Endothelial cell of umbilical vein (primary cell): ENCODE data around the gene C2CD4B.

Experiments
- EZH2 ChIP-seq: IDR thresholded peaks from 2 replicates; pipeline ENCODE4 v1.6.1; 2012; ENCODE audit warnings: borderline replicate concordance, low read depth, mild to moderate bottlenecking, moderate library complexity, low read length, inconsistent platforms; ENCODE audit not compliant: severe bottlenecking
- FOS ChIP-seq: IDR thresholded peaks from 2 replicates; pipeline ENCODE4 v1.6.1; 2011; ENCODE audit warnings: mild to moderate bottlenecking, low read length, moderate library complexity, borderline replicate concordance; ENCODE audit not compliant: insufficient read depth
- GATA2 ChIP-seq: IDR thresholded peaks from 2 replicates; pipeline ENCODE4 v1.7.0; 2011; ENCODE audit warnings: low read depth, mild to moderate bottlenecking, moderate library complexity, mixed read lengths, low read length; ENCODE audit not compliant: insufficient read length, insufficient read depth
- JUN ChIP-seq: IDR thresholded peaks from 2 replicates; pipeline ENCODE4 v1.6.1; 2011; ENCODE audit warnings: borderline replicate concordance, low read depth; ENCODE audit not compliant: insufficient read length, insufficient read depth
- MYC ChIP-seq: IDR thresholded peaks from one replicate; pipeline ENCODE4 v1.6.1; 2011; ENCODE audit warnings: mild to moderate bottlenecking, low read depth, low read length
- POLR2A ChIP-seq: IDR thresholded peaks from 2 replicates; pipeline ENCODE4 v1.6.1; 2012; ENCODE audit warnings: low read depth, mild to moderate bottlenecking, control low read depth, low read length
- POLR2AphosphoS5 ChIP-seq: IDR thresholded peaks from 2 replicates; pipeline ENCODE4 v1.6.1; 2012; ENCODE audit warnings: low read depth, mild to moderate bottlenecking, control low read depth, low read length, moderate library complexity; ENCODE audit not compliant: insufficient read depth
- TF ChIP-seq, protein P1 (sequence below), 2 donors: IDR thresholded peaks; 1 replicate in 1 of 2; 2 replicates in 1 of 2; pipeline ENCODE4 v1.5.1; 2011; ENCODE audit warnings: low read length in 2 of 2, mild to moderate bottlenecking in 2 of 2, moderate library complexity in 2 of 2, control low read depth in 1 of 2, inconsistent platforms in 1 of 2, low read depth in 1 of 2; ENCODE audit not compliant: insufficient read depth in 1 of 2; ENCODE audit errors: extremely low read depth in 1 of 2
- TF ChIP-seq, protein P2 (sequence below): IDR thresholded peaks from 2 replicates; pipeline ENCODE4 v1.6.1; 2011; ENCODE audit not compliant: insufficient read depth, insufficient read length

DNA sequence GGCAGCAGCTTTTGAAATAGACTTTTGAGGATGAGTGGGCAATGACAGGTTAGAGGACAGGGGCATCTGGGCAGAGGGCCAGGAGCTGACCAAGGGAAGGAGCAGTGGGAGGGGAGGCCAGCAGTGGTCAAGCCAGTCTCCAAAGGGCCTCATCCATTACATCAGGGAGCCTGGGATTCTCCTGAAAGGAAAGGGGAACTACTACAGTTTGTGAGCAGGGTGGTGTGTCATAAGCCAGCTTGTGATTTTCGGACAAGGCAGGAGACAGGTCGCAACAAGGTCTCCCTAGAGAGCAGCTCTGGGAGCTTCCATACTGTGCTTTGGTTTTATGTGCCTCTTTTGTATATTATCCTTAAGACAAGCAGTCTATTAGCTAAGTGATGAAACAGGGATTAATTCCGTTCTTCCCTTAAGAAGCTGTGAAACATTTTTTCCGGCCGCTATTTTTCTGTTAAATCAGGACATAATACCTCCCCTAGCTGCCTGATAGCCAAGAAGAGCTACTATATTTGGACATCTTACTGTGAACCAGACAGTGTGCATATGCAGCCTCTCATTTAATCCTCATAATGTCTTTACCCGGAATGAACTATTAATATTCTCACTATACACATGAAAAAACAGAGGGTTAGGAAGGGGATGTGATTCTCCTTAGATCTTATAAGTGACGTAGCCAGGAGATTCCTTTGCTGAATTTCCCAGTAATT, 46.4 kb downstream of the C2CD4B start:
- TF ChIP-seq EZH2 (no peak), GATA2 (no peak), POLR2A (no peak), POLR2AphosphoS5 (no peak), FOS (no peak), MYC (no peak), JUN (no peak)
- TF ChIP-seq, protein P1, sequence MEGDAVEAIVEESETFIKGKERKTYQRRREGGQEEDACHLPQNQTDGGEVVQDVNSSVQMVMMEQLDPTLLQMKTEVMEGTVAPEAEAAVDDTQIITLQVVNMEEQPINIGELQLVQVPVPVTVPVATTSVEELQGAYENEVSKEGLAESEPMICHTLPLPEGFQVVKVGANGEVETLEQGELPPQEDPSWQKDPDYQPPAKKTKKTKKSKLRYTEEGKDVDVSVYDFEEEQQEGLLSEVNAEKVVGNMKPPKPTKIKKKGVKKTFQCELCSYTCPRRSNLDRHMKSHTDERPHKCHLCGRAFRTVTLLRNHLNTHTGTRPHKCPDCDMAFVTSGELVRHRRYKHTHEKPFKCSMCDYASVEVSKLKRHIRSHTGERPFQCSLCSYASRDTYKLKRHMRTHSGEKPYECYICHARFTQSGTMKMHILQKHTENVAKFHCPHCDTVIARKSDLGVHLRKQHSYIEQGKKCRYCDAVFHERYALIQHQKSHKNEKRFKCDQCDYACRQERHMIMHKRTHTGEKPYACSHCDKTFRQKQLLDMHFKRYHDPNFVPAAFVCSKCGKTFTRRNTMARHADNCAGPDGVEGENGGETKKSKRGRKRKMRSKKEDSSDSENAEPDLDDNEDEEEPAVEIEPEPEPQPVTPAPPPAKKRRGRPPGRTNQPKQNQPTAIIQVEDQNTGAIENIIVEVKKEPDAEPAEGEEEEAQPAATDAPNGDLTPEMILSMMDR (IDR thresholded peaks at IDR 0.05; ENCODE audit: extremely low read depth in 1 of 2, insufficient read depth in 1 of 2, low read depth in 1 of 2, low read length in 2 of 2): no peak
- TF ChIP-seq, protein P2, sequence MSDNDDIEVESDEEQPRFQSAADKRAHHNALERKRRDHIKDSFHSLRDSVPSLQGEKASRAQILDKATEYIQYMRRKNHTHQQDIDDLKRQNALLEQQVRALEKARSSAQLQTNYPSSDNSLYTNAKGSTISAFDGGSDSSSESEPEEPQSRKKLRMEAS: no peak
